Aorta (tissue), 5 donors: ENCODE measurements around the gene TMEM259. TPM values are rescaled to one million over a fixed set of nuclear protein-coding genes. Genes with fewer than 3 reads are reported as not detected.
A peak's percentile ranks its signal among the peaks of the same experiment; 100 is the strongest.

Source experiments
- ATAC-seq: fragments of 200-7000 bp; cut with Tn5 transposase; one replicate; pipeline ENCODE4 v1.9.1; 2022; ENCODE audit warnings: moderate library complexity; ENCODE audit not compliant: low FRiP score
- DNase-seq, 2 donors: peaks; one replicate each; pipeline ENCODE4 v3.0.0-alpha.2; 2020
- H3K27ac ChIP-seq, 2 donors: one replicate each; pipeline ENCODE4 v1.5.1; 2013; ENCODE audit warnings: low read length in 2 of 2, mild to moderate bottlenecking in 2 of 2, moderate library complexity in 2 of 2, control low read depth in 1 of 2, inconsistent platforms in 1 of 2, low read depth in 1 of 2
- H3K27me3 ChIP-seq, 2 donors: one replicate each; pipeline ENCODE4 v1.6.1; 2013; ENCODE audit warnings: control low read depth in 1 of 2, low read length in 1 of 2, mild to moderate bottlenecking in 1 of 2, moderate library complexity in 1 of 2; ENCODE audit not compliant: insufficient read depth in 2 of 2, control insufficient read depth in 1 of 2
- H3K36me3 ChIP-seq, 2 donors: one replicate each; pipeline ENCODE4 v1.6.1; 2013; ENCODE audit warnings: control low read depth in 1 of 2, low read length in 1 of 2, mild to moderate bottlenecking in 1 of 2; ENCODE audit not compliant: insufficient read depth in 2 of 2, control insufficient read depth in 1 of 2
- H3K4me1 ChIP-seq, 2 donors: one replicate each; pipeline ENCODE4 v1.6.1; 2013; ENCODE audit warnings: low read length in 2 of 2, control low read depth in 1 of 2, mild to moderate bottlenecking in 1 of 2, moderate library complexity in 1 of 2; ENCODE audit not compliant: insufficient read depth in 2 of 2, control insufficient read depth in 1 of 2
- H3K4me3 ChIP-seq, 2 donors: one replicate each; pipeline ENCODE4 v1.5.1; 2013; ENCODE audit warnings: low read length in 2 of 2, control low read depth in 1 of 2, mild to moderate bottlenecking in 1 of 2
- H3K9me3 ChIP-seq: one replicate; pipeline ENCODE4 v1.6.1; 2013; ENCODE audit warnings: mild to moderate bottlenecking, low read length; ENCODE audit not compliant: control insufficient read depth
- WGBS, 2 donors: extraction: QIAGEN DNeasy Blood & Tissue Kit; methylation state at CpG; one replicate each; pipeline ENCODE4 v1.1.7; 2013; 5-methylcytosine and 5-hydroxymethylcytosine counted together
- intact Hi-C, 2 donors: fragments of 100-400 bp; cut with DNase I; formaldehyde crosslinking; loops; one replicate each; pipeline versions ENCODE4 v1.14.2 to v1.15.0; 2022
- polyA plus RNA-seq, 2 donors: library from polyadenylated mRNA; stranded (reverse); fragments of 200-250 nt; gene quantifications; one replicate each; pipeline ENCODE4 v1.2.3, GENCODE V29; 2013
- total RNA-seq, 2 donors: library from RNA; stranded (reverse); fragmentation: NEBNext Ultra II Directional; extraction: Animal tissue kit (Norgen Biotek cat#: 25700); gene quantifications; one replicate each; pipeline ENCODE4 v1.2.1, GENCODE V29; 2021
- donor health status: healthy with polysubstance abuse.
- donor health status: Bipolar disorder and iron deficiency.
- donor health status: DM: no; HTN: no; CAD: no.
- donor health status: DM: no; HTN: no; CAD: no.
- donor health status: DM: yes; HTN: yes; CAD: no.

TMEM259 gene
- total and polyA plus RNA-seq, 4 donors, result 50.1 to 434 (median 130) TPM

DNA sequence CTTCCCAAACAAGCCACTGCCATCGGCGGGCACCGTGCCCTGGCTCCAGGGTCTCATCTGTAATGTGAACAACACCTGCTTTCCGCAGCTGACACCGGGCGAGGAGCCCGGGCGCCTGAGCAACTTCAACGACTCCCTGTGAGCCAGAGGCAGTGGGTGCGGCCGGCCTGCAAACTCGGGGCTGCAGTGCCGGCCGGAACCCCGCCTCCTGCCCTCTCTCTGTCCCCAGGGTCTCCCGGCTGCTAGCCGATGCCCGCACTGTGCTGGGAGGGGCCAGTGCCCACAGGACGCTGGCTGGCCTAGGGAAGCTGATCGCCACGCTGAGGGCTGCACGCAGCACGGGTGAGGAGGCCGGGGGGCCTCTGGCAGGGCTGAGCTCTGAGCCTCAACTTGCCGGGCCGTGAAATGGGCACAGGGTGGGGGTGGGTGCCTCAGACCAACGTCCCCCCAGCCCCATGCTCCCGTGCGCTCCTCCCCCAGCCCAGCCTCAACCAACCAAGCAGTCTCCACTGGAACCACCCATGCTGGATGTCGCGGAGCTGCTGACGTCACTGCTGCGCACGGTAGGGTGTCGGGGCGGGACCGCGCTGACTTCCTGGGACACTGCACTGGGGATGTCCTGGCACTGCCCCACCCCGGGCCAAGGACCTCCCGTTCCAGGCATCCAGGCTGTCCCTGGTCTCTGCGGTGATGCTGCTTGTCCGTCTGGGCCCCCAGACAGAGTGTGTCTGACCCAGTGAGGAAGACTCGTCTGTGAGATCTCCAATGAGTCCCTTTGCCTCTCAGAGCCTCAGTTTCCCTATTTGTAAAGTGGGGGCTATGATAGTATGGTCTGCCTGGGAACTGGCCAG lies 21.1 kb upstream of the TMEM259 start:
- Histone ChIP-seq H3K4me1 (no peaks in the 10 kb centered on the region), H3K27ac (no peak overlapping the region), H3K9me3 (no peaks in the 10 kb centered on the region), H3K27me3 (no peaks in the 10 kb centered on the region), H3K36me3 (no peaks in the 10 kb centered on the region), H3K4me3 (no peak overlapping the region)
- no peak for DNase-seq
- intact Hi-C loops, result loop anchor here (5.0 kb wide), 1 partner anchor 55 kb away; the partner anchor contains the start of gene POLR2E (in 2 of the 2)
- ATAC-seq, result no peak
- 66 to 74% methylated on average over 38 to 43 of the region's 43 CpGs for WGBS, 2 donors

DNA sequence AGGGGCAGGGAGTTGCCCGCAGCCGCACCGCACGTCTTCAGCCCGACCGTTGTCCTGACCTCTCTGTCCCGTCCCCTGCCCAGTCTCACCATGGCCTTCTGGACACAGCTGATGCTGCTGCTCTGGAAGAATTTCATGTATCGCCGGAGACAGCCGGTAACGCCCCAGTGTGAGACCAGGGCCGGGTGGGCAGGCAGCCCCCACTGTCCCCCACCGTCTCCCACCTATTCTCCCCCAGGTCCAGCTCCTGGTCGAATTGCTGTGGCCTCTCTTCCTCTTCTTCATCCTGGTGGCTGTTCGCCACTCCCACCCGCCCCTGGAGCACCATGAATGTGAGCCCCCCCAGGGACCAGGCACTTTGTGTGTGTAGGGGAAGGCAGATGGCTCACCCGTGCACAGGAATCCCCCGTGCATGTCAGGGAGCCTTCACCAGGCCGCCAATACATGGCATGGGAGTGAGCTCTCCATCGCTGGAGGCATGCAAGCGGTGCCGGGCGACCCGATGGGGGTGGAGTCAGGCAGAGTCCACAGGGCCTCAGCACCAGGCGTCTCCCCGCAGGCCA lies 20.4 kb upstream of the TMEM259 start:
- Histone ChIP-seq H3K36me3 (peaks cover 0 to 2% of the 10 kb centered on the region in 2 donors), H3K27ac (no peak overlapping the region), H3K27me3 (no peaks in the 10 kb centered on the region), H3K9me3 (no peaks in the 10 kb centered on the region), H3K4me3 (no peak overlapping the region), H3K4me1 (no peaks in the 10 kb centered on the region)
- DNase-seq (no peak), ATAC-seq (no peak)
- intact Hi-C loops, result loop anchor here (5.0 kb wide), 1 partner anchor 56 kb away; the partner anchor contains the start of gene POLR2E (in 2 of the 2)
- 36% methylated on average over 26 of the region's 26 CpGs for WGBS, 2 donors

DNA sequence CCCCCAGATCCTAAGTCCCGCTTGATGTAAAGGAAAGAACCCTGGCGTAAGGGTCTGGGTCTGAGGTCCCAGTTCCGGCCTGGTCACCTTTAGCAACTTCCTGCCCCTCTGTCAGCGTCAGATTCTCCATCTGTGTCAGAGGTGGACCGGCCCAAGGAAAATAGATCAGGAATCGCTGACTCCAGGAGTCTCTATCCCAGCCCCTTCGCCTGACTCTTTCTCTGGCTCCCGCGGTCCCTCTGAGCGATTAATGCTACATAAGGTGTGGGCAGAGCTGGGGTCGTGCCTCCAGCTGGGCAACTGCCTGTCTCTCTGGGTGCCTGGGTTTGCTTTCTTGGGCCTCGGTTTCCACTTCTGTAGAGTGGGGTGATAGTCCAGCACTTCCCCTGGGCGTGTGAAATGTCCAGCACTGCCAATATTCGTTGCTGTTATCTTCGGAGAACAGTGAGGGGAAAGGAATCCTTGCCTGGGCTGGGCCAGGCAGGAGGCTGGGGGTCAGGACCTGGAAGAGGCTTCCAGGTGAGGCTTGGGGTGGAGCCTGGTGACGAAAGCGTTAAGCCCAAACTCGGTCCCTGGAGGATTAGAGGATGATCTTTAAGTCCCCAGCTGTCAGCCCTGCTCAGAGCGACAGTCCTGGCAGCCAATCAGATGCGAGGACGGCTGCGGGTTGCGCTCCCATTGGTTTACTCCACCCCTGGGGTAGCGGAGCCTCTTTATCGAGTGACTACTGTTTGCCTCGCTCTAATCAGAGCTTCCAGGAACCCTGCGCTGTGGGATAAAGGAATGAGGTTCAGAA lies 19.8 kb upstream of the TMEM259 start:
- no peak overlapping the region for H3K27ac ChIP-seq

DNA sequence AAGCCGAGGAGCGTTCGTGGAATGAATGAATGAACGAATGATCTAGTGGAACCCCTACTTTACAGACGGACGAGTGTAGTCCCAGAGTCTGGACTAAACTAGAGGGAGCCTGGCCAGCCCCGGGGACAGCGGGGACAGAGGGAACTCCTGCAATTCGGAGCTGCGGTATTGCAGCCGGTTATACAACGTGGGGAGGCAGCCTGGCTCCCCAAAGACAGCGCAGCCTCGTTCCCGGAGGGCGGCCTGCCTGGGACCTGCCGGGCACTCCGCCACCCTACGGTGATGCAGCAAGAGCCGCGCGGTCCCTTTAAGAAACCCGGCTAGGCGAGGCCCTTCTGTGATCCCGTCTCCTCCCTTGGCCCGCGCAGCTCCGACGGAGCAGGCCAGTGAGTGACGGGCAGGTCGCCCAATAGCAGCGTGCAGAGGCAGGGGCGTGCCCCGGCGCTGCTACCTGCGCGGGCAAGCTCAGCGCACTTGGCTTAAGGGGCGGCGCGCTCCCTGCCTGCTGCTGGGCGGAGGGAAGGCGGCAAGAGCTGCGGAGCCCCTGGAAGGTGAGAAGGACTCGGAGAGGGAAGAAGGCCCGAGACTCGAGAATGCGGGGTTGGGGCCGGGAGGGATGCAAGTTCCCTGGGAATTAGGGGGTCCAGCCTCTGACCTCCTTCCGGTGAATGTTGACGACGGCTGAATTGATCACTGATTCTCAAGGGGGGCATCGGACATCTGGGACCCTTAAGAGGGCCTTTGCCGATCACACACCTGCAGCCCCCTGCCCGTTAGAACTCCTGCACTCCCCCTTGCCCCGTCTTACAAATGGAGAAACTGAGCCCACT lies 18.9 kb upstream of the TMEM259 start, which contains the start of gene ABCA7:
Gene ABCA7, plus strand, starts transcription at position 462 of the 830 bp plus-strand sequence. CDS start 1,255 bp downstream, outside the sequence.
- peaks cover 0 to 6% of the 10 kb centered on the region in 2 donors for H3K36me3 ChIP-seq
- no peaks in the 10 kb centered on the region for H3K4me1 ChIP-seq
- ATAC-seq, result peak; percentile 94
- WGBS, 2 donors, result 1% methylated on average over 52 to 56 of the region's 56 CpGs
- intact Hi-C loops, result loop anchor here (5.0 kb wide), 1 partner anchor 57 kb away; the partner anchor contains the start of gene POLR2E (in 2 of the 2)
- peak; percentile 98 to 99 for DNase-seq
- no peaks in the 10 kb centered on the region for H3K27me3 ChIP-seq
- H3K9me3 ChIP-seq, result no peaks in the 10 kb centered on the region
- H3K27ac ChIP-seq, result no peak within 1 kb of the TSS
- peak within 1 kb of the TSS in 1 of 2 donors; percentile 27 for H3K4me3 ChIP-seq

More for the DNA sequence above, 19.8 kb upstream of the TMEM259 start:
- H3K36me3 ChIP-seq, result peaks cover 0 to 6% of the 10 kb centered on the region in 2 donors
- peak; percentile 62 for ATAC-seq
- no peaks in the 10 kb centered on the region for H3K27me3 ChIP-seq
- 2 to 3% methylated on average over 27 of the region's 27 CpGs for WGBS, 2 donors
- H3K4me3 ChIP-seq, result peak overlapping the region in 1 of 2 donors; percentile 27
- peak; percentile 92 to 93 for DNase-seq
- H3K9me3 ChIP-seq, result no peaks in the 10 kb centered on the region
- intact Hi-C loops, result loop anchor here (5.0 kb wide), 1 partner anchor 57 kb away; the partner anchor contains the start of gene POLR2E (in 2 of the 2)
- no peaks in the 10 kb centered on the region for H3K4me1 ChIP-seq

DNA sequence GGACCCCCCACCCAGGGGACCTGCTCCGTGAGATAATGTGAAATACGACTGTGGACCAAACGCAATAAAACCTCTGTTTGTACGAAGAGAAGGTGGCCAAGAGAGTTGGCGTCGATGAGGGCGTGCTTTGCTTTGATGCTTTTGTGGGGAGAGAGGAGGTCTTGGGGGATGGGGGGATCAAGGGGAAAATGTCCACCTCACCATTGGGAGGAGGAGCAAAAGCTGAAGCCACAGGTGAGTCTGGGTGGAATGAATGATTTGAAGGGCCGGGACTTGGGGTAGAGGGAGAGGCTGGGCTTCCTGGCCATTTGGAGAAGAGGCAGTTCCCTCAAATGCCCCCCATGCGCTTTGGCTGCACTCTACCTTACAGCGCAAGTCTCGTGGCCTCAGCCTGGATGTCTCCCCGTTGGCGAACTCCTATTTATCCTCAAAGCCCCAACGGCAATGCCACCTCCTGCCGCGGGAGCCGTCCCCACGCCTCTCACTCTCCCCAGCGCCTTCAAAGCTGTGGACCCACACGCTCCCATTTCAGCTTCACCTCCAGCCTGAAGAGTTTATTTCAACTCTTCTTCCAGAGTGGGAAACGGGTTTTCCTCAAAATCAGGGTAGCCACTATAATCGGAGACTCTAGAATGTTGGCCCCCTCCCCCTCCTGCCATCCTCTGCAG lies 18.2 kb upstream of the TMEM259 start:
- no peak overlapping the region for H3K27ac ChIP-seq
- no peak overlapping the region for H3K4me3 ChIP-seq
- ATAC-seq (no peak), DNase-seq (no peak)
- whole genome bisulfite sequencing, 2 donors, result 45 to 53% methylated on average over 22 of the region's 22 CpGs
- intact Hi-C loops, result no loop called here
- H3K9me3 ChIP-seq, result no peaks in the 10 kb centered on the region
- peaks cover 0 to 6% of the 10 kb centered on the region in 2 donors for H3K36me3 ChIP-seq
- H3K27me3 ChIP-seq, result no peaks in the 10 kb centered on the region
- no peaks in the 10 kb centered on the region for H3K4me1 ChIP-seq

DNA sequence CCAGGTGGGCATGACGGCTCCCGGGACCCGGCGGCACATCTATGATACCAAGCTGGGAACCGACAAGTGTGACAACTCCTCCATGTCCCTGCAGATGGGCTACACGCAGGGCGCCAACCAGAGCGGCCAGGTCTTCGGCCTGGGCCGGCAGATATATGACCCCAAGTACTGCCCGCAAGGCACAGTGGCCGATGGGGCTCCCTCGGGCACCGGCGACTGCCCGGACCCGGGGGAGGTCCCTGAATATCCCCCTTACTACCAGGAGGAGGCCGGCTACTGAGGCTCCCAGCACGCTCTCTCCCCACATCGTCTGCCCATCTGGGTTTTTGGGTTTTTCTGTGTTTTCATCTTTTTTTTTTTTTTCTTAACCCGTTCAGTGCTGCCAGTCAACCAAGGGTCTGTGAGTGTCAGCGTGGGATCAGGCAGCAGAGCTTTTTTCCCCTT lies 16.7 kb upstream of the TMEM259 start:
- H3K9me3 ChIP-seq, result no peaks in the 10 kb centered on the region

DNA sequence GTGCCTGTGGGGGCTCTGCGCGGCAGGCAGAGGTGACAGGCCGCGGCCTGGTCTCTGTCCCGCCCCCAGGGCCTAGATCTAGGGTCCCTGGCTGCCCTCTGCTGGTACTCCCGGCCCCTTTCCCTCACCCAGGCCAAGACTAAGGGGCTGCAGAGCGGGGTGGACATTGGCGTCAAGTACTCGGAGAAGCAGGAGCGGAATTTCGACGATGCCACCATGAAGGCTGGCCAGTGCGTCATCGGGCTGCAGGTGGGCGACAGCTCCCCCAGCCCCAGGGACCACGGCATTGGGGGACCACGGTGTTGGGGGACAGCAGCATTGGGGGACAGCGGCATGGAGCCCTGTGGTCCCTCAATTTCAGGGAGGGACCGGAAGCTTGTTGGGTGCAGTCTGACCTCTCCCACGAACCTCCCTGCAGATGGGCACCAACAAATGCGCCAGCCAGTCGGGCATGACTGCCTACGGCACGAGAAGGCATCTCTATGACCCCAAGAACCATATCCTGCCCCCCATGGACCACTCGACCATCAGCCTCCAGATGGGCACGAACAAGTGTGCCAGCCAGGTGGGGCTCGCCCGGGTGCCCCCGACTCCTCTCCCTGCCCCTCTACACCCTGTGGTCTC lies 15.2 kb upstream of the TMEM259 start:
- WGBS, 2 donors, result 87 to 88% methylated on average over 29 of the region's 29 CpGs
- intact Hi-C loops, result no loop called here

More for the DNA sequence above, 16.7 kb upstream of the TMEM259 start:
- ATAC-seq, result no peak
- no peak for DNase-seq
- H3K4me1 ChIP-seq, result no peaks in the 10 kb centered on the region
- no peaks in the 10 kb centered on the region for H3K27me3 ChIP-seq
- peaks cover 0 to 6% of the 10 kb centered on the region in 2 donors for H3K36me3 ChIP-seq
- H3K27ac ChIP-seq, result no peak overlapping the region
- intact Hi-C loops, result no loop called here
- 70 to 71% methylated on average over 22 of the region's 22 CpGs for WGBS, 2 donors
- H3K4me3 ChIP-seq, result no peak overlapping the region

More for the DNA sequence above, 15.2 kb upstream of the TMEM259 start:
- DNase-seq, result no peak
- H3K27ac ChIP-seq, result no peak overlapping the region
- H3K36me3 ChIP-seq, result peaks cover 0 to 10% of the 10 kb centered on the region in 2 donors
- no peak for ATAC-seq
- no peak overlapping the region for H3K4me3 ChIP-seq
- no peaks in the 10 kb centered on the region for H3K4me1 ChIP-seq
- no peaks in the 10 kb centered on the region for H3K27me3 ChIP-seq
- H3K9me3 ChIP-seq, result no peaks in the 10 kb centered on the region
